NCI-H446 (cell line): ENCODE data around the gene FBXO27.
"Not testable (repeated sequence)": the region's sequence is repeated elsewhere in the genome, so short reads cannot be mapped to it uniquely, and the experiment has no call there.

Experiments used
- DNase-seq, 2 experiments: peaks; one replicate each; lab custom pipeline; 2025; lab: John Stamatoyannopoulos, UW

FBXO27 gene

DNA sequence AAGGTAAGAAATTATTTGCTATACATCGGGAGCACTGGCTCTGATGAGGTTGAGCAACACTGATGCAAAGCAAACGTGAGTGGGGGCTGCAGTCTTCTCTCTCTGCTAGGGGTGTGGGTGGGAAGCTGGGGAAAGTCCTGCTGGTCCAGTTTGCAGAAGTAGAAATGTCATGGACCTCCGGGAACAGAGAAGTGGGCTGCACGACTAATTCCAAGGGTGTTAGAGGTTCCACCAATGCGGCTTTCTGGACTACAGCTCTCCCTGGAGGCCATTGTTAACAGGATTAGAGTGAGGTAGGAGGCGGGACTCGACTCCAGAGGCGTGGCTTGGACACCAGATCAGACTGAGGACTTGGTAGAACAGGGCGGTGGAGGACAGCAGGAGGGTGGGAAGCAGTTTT, 5.7 kb upstream of the FBXO27 start:
- DNase-seq: no peak

DNA sequence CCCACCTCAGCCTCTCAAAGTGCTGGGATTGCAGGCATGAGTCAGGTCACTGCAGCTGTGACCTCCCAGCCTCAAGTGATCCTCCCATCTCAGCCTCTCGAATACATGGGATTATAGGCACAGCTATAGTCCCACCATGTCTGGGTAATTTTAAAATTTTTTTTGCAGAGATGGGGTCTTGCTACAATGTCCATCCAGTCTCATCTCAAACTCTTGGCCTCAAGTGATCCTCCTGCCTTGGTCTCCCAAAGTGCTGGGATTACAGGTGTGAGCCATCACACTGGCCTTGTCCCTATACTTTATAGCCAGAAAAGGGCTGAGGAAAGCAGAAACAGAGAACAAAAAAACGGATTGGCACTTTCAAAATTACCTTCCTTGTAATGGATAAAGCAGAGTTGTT, 4.8 kb upstream of the FBXO27 start:
- no peak for DNase-seq

- DNase-seq: no peak
These were observed 4.2 kb upstream of the FBXO27 start for GRCh38 chr19:39036581-39036980.

DNA sequence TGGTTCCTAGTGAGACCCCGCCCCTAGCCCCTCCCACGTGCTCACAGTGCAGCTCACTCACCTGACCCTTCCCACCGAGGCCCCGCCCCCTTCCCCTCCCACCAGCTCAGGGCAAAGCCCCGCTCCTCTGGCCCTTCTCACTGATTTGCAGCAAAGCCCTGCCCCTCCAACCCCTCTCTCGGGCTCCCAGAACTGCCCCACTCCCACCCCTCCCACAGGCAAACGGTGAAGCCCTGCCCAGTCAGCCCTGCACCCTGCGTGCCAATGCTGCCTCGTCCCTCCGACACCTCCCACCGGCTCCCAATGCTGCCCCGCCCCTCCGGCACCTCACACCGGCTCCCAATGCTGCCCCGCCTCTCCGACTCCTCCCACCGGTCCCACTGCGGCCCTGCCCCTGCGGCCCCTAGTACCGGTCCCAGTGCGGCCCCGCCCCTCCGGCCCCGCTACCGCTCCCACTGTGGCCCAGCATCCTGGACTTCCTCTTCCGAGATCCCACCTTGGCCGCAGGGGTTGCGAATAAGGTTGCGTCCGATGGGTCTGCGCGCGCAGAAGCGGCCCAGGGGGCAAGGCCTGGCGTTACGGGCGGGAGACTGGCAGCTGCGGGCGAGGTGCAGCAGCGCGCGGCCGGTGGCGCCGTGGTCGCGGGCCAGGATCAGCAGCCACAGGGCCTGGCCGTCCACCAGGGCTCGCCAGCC, 834 bp downstream of the FBXO27 start:
- peak in 1 of 2 experiments; percentile 43 for DNase-seq

GRCh38 chr19:39030854-39031367, 1.4 kb downstream of the FBXO27 start:
- no peak for DNase-seq

GRCh38 chr19:39024875-39025641, 7.3 kb downstream of the FBXO27 start:
- no peak for DNase-seq

GRCh38 chr19:39021063-39021462, 11.3 kb downstream of the FBXO27 start:
- DNase-seq: no peak

GRCh38 chr19:39017646-39018045, 14.7 kb downstream of the FBXO27 start:
- DNase-seq: no peak

GRCh38 chr19:39017026-39017425, 15.3 kb downstream of the FBXO27 start:
- DNase-seq: no peak

DNA sequence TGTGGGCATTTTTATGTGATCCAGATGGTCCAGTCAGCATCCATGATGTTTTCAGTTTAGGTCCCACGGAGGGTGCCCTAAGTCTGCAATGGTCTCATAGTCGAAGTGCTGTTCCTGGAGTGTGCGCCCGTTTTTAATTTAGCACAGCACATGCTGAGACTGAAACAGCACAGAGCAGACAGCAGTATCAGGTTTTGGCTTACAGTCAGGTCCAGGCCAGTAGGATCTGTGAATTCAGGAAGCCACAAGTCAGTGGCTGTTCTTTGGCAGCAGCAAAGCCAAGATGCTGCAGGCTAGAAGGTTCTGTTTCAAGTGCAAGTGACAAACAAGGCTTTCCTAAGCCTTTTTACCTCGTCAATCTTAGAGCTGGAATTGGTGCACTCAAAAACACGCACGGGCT, 18.3 kb downstream of the FBXO27 start:
- no peak for DNase-seq

- DNase-seq: no peak
These were observed 23.3 kb downstream of the FBXO27 start for GRCh38 chr19:39009001-39009400.

GRCh38 chr19:39008137-39008536, 24.2 kb downstream of the FBXO27 start:
- no peak for DNase-seq

GRCh38 chr19:39007096-39007495, 25.3 kb downstream of the FBXO27 start:
- no peak for DNase-seq

GRCh38 chr19:39004403-39004802, 27.9 kb downstream of the FBXO27 start:
- no peak for DNase-seq

- no peak for DNase-seq
These were observed 28.6 kb downstream of the FBXO27 start for GRCh38 chr19:39003796-39004195.

- DNase-seq: no peak
These were observed 29.2 kb downstream of the FBXO27 start for GRCh38 chr19:39003188-39003587.

- DNase-seq: no peak
These were observed 31.3 kb downstream of the FBXO27 start for GRCh38 chr19:39001041-39001440.

DNA sequence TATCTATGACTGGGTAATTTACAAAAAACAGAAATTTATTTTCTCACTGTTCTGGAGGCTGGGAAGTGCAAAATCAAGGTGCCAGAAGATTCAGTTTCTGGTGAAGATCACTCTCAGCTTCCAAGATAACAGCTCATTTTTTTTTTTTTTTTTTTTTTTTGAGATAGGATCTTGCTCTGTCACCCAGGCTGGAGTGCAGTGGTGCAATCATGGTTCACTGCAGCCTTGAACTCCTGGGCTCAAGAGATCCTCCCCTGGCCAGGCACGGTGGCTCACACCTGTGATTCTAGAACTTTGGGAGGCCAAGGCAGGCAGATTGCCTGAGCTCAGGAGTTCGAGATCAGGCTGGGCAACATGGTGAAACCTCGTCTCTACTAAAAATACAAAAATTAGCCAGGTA, 34.8 kb downstream of the FBXO27 start:
- DNase-seq: not testable (repeated sequence)

DNA sequence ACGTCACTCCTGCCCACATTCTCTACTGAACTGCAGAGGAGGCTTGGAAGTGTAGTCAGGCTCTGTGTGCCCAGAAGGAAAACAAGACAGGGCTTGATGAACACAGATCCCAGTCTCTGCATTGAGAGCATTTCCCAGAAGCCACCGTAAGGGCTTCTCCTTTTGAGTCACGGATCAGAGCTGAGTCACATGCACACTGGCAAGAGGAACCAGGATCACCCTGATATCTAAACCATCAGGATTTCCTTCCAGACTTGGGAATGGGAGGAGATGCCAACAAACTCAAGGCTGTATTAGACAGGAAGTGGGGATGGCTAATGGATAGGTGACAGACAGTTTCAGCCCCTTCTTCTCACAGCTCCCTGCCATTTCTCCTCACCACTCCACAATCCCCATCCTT, 39.1 kb downstream of the FBXO27 start:
- DNase-seq: no peak

GRCh38 chr19:38990949-38991697, 41.2 kb downstream of the FBXO27 start:
- no peak for DNase-seq

GRCh38 chr19:38989614-38990013, 42.7 kb downstream of the FBXO27 start:
- not testable (repeated sequence) for DNase-seq

DNA sequence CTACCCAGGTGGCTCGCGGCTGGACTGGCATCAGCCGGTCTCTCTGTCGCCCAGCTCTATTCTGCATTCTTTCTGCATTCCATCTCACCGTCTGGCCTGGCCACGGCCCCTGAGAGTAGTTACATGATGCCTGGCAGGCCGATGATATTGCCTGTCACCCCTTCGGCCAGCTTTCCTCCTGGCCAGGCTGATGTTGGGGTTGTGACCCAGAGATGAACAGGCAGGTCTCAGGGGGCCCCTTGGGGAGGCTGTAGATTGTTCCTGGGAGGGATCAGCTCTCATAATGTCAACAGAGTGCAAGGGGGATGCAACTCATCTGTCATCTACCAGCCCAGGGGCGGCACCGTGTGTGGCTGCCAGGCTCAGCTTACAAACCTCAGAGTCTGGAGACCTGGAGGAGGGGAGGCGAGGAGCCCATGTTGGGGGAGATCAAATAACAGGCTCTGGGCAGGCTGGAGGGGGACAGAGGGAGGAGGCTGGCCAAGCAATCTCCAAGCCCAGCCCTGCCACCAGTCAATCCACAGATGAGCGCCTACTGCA, 43.2 kb downstream of the FBXO27 start:
- DNase-seq: no peak
